SK-N-SH treated with all-trans-retinoic acid at 6 μM for 48 hours (cell line): ENCODE measurements around the gene JUND.

Experiments used
- ARNTL ChIP-seq: fragments of 450-650 bp; formaldehyde crosslinking; IDR thresholded peaks from 2 replicates; pipeline ENCODE4 v1.5.0; 2020; ENCODE audit warnings: low read depth, mild to moderate bottlenecking, moderate library complexity, borderline replicate concordance
- BACH2 ChIP-seq: fragments of 250-450 bp; sonication (Bioruptor Pico); IDR thresholded peaks from 2 replicates; pipeline ENCODE4 v1.9.0; 2021; ENCODE audit warnings: mild to moderate bottlenecking, borderline replicate concordance
- CSDC2 ChIP-seq: fragments of 250-450 bp; sonication (Bioruptor Pico); IDR thresholded peaks from 2 replicates; pipeline ENCODE4 v1.5.0; 2020; ENCODE audit warnings: mild to moderate bottlenecking, moderate library complexity
- OSR1 ChIP-seq: fragments of 250-450 bp; sonication (Bioruptor Pico); IDR thresholded peaks from 2 replicates; pipeline ENCODE4 v1.8.0; 2022; ENCODE audit warnings: moderate library complexity, mild to moderate bottlenecking, inconsistent platforms
- PPARA ChIP-seq: fragments of 250-450 bp; sonication (Bioruptor Pico); IDR thresholded peaks from 2 replicates; pipeline ENCODE4 v1.5.0; 2020; ENCODE audit warnings: mild to moderate bottlenecking, borderline replicate concordance
- RARB ChIP-seq: fragments of 250-450 bp; sonication (Bioruptor Pico); IDR thresholded peaks from 2 replicates; pipeline ENCODE4 v1.8.0; 2021; ENCODE audit warnings: mild to moderate bottlenecking, moderate library complexity
- SNAI2 ChIP-seq: fragments of 250-450 bp; sonication (Bioruptor Pico); IDR thresholded peaks from 2 replicates; pipeline ENCODE4 v1.5.0; 2020; ENCODE audit warnings: mild to moderate bottlenecking, moderate library complexity
- ZFP3 ChIP-seq: fragments of 250-450 bp; sonication (Bioruptor Pico); IDR thresholded peaks from 2 replicates; pipeline ENCODE4 v1.5.0; 2020; ENCODE audit warnings: mild to moderate bottlenecking, moderate library complexity
- ZNF70 ChIP-seq: fragments of 450-650 bp; formaldehyde crosslinking; IDR thresholded peaks from 2 replicates; pipeline ENCODE4 v1.5.0; 2020; ENCODE audit warnings: mild to moderate bottlenecking, moderate library complexity
- TF ChIP-seq, protein P1 (sequence below): fragments of 250-450 bp; sonication (Bioruptor Pico); IDR thresholded peaks from 2 replicates; pipeline ENCODE4 v1.5.1; 2020; ENCODE audit warnings: low read depth, mild to moderate bottlenecking, moderate library complexity
- TF ChIP-seq, protein P2 (sequence below): fragments of 250-450 bp; sonication (Bioruptor Pico); IDR thresholded peaks from 2 replicates; pipeline ENCODE4 v1.8.0; 2021; ENCODE audit warnings: low read depth, mild to moderate bottlenecking, moderate library complexity, borderline replicate concordance
- TF ChIP-seq, protein P3 (sequence below): fragments of 250-450 bp; sonication (Bioruptor Pico); IDR thresholded peaks from 2 replicates; pipeline ENCODE4 v1.5.1; 2021; ENCODE audit warnings: mild to moderate bottlenecking, moderate library complexity

DNA sequence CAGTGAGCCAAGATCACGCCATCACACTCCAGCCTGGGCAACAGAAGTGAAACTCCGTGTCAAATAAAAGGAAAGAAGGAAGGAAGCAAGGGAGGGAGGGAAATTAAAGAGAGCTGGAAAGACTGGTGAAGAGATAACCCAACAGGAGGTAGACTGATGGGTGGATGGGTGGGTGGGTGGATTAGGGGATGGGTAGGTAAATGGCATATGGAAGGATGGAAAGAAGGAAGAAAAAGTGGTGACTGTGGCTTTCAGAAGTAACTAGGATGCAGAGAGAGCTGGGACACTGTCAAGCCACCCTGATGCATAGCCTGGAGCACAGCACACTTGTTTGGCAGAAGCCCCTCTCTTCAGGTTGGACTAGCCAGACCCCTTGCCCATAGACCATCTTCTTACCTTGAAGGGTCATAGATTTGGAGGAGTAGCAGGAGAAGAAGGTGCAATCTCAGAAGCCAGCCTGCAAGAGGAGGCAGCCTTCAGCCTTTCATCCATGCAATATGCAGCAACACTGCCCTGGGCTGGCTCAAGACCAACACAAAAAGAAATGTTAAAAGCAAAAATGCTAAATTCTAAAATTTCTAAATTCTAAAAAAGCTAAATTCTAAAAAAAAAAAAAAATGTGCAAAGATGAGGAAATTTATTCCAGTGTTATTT is 12.2 kb downstream of the JUND start:
- no peak for TF ChIP-seq ZFP3 (CRISPR knock-in tag)
- TF ChIP-seq ARNTL (CRISPR knock-in tag) = no peak
- TF ChIP-seq, protein P1, sequence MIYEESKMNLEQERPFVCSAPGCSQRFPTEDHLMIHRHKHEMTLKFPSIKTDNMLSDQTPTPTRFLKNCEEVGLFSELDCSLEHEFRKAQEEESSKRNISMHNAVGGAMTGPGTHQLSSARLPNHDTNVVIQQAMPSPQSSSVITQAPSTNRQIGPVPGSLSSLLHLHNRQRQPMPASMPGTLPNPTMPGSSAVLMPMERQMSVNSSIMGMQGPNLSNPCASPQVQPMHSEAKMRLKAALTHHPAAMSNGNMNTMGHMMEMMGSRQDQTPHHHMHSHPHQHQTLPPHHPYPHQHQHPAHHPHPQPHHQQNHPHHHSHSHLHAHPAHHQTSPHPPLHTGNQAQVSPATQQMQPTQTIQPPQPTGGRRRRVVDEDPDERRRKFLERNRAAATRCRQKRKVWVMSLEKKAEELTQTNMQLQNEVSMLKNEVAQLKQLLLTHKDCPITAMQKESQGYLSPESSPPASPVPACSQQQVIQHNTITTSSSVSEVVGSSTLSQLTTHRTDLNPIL (CRISPR knock-in tag) = no peak
- TF ChIP-seq RARB = no peak
- no peak for TF ChIP-seq OSR1 (CRISPR knock-in tag)
- no peak for TF ChIP-seq PPARA (CRISPR knock-in tag)
- TF ChIP-seq, protein P2, sequence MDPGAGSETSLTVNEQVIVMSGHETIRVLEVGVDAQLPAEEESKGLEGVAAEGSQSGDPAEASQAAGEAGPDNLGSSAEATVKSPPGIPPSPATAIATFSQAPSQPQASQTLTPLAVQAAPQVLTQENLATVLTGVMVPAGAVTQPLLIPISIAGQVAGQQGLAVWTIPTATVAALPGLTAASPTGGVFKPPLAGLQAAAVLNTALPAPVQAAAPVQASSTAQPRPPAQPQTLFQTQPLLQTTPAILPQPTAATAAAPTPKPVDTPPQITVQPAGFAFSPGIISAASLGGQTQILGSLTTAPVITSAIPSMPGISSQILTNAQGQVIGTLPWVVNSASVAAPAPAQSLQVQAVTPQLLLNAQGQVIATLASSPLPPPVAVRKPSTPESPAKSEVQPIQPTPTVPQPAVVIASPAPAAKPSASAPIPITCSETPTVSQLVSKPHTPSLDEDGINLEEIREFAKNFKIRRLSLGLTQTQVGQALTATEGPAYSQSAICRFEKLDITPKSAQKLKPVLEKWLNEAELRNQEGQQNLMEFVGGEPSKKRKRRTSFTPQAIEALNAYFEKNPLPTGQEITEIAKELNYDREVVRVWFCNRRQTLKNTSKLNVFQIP (CRISPR knock-in tag) = no peak
- no peak for TF ChIP-seq ZNF70 (CRISPR knock-in tag)
- TF ChIP-seq, protein P3, sequence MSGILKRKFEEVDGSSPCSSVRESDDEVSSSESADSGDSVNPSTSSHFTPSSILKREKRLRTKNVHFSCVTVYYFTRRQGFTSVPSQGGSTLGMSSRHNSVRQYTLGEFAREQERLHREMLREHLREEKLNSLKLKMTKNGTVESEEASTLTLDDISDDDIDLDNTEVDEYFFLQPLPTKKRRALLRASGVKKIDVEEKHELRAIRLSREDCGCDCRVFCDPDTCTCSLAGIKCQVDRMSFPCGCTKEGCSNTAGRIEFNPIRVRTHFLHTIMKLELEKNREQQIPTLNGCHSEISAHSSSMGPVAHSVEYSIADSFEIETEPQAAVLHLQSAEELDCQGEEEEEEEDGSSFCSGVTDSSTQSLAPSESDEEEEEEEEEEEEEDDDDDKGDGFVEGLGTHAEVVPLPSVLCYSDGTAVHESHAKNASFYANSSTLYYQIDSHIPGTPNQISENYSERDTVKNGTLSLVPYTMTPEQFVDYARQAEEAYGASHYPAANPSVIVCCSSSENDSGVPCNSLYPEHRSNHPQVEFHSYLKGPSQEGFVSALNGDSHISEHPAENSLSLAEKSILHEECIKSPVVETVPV (CRISPR knock-in tag) = no peak
- TF ChIP-seq BACH2 (CRISPR knock-in tag) = no peak
- no peak for TF ChIP-seq CSDC2
- no peak for TF ChIP-seq SNAI2
